GM21447 (cell line): Measurements from ENCODE around the gene GAREM1.

Experiments used
- ATAC-seq: cut with Tn5 transposase; IDR thresholded peaks from one replicate; pipeline ENCODE4 v1.9.1; 2021; ENCODE audit not compliant: unreplicated experiment

GAREM1 gene

GRCh38 chr18:32425466-32425865 lies 45.2 kb downstream of the GAREM1 start:
- no peak for ATAC-seq

GRCh38 chr18:32424696-32425095 lies 46.0 kb downstream of the GAREM1 start:
- ATAC-seq = no peak

GRCh38 chr18:32422978-32423740 lies 47.5 kb downstream of the GAREM1 start:
- no peak for ATAC-seq

- ATAC-seq = no peak
Observed at GRCh38 chr18:32422201-32422600, 48.5 kb downstream of the GAREM1 start.

- ATAC-seq = no peak
Observed at GRCh38 chr18:32420084-32420750, 50.5 kb downstream of the GAREM1 start.

- no peak for ATAC-seq
Observed at GRCh38 chr18:32418148-32418547, 52.5 kb downstream of the GAREM1 start.

GRCh38 chr18:32405588-32405987 lies 65.1 kb downstream of the GAREM1 start:
- no peak for ATAC-seq

- ATAC-seq = no peak
Observed at GRCh38 chr18:32401621-32402020, 69.1 kb downstream of the GAREM1 start.

GRCh38 chr18:32393407-32393806 lies 77.3 kb downstream of the GAREM1 start:
- ATAC-seq = no peak

- ATAC-seq = no peak
Observed at GRCh38 chr18:32391126-32391525, 79.6 kb downstream of the GAREM1 start.

GRCh38 chr18:32389858-32390257 lies 80.8 kb downstream of the GAREM1 start:
- ATAC-seq = no peak

- ATAC-seq = no peak
Observed at GRCh38 chr18:32389191-32389590, 81.5 kb downstream of the GAREM1 start.

GRCh38 chr18:32386471-32386870 lies 84.2 kb downstream of the GAREM1 start:
- ATAC-seq = no peak

GRCh38 chr18:32383050-32383819 lies 87.4 kb downstream of the GAREM1 start:
- ATAC-seq = no peak

GRCh38 chr18:32381761-32382160 lies 88.9 kb downstream of the GAREM1 start:
- no peak for ATAC-seq

- no peak for ATAC-seq
Observed at GRCh38 chr18:32380559-32380958, 90.1 kb downstream of the GAREM1 start.

- ATAC-seq = no peak
Observed at GRCh38 chr18:32379891-32380290, 90.8 kb downstream of the GAREM1 start.

GRCh38 chr18:32378705-32379104 lies 92.0 kb downstream of the GAREM1 start:
- no peak for ATAC-seq

- ATAC-seq = no peak
Observed at GRCh38 chr18:32373995-32374394, 96.7 kb downstream of the GAREM1 start.

GRCh38 chr18:32373505-32373904 lies 97.2 kb downstream of the GAREM1 start:
- ATAC-seq = no peak

- ATAC-seq = no peak
Observed at GRCh38 chr18:32372381-32373061, 98.2 kb downstream of the GAREM1 start.
